Measurements from ENCODE around the gene RALB. TPM values are rescaled to one million over a fixed set of nuclear protein-coding genes. Genes with fewer than 3 reads are reported as not detected.

RALB gene
- total RNA-seq, 1 donor from 2014 or later = 25.9 TPM

GRCh38 chr2:120324933-120325332 is 72.3 kb downstream of the RALB start:
- H3K27me3 Mint-ChIP-seq (ENCODE audit: low read depth) = peaks cover 27% of the 10 kb centered on the region
- no peak overlapping the region for H3K27ac Mint-ChIP-seq
- H3K9me3 Mint-ChIP-seq = no peaks in the 10 kb centered on the region

GRCh38 chr2:120326066-120326465 is 73.4 kb downstream of the RALB start:
- Mint-ChIP-seq H3K27me3 (ENCODE audit: low read depth) (peaks cover 35% of the 10 kb centered on the region), H3K27ac (no peak overlapping the region), H3K9me3 (no peaks in the 10 kb centered on the region), H3K36me3 (no peaks in the 10 kb centered on the region), H3K4me1 (no peaks in the 10 kb centered on the region), H3K4me3 (no peak overlapping the region)
- DNase-seq (ENCODE audit: low spot score in 2 of 2, unreplicated experiment in 2 of 2) = no peak
- no peak for TF ChIP-seq CTCF (IDR thresholded peaks at IDR 0.05; ENCODE audit: unreplicated experiment)

More at GRCh38 chr2:120324933-120325332, 72.3 kb downstream of the RALB start:
- no peak for TF ChIP-seq CTCF (IDR thresholded peaks at IDR 0.05; ENCODE audit: unreplicated experiment)
- Mint-ChIP-seq H3K4me1 (peaks cover 3% of the 10 kb centered on the region), H3K4me3 (no peak overlapping the region), H3K36me3 (no peaks in the 10 kb centered on the region)
- DNase-seq (ENCODE audit: low spot score in 2 of 2, unreplicated experiment in 2 of 2) = no peak

GRCh38 chr2:120330946-120331822 is 78.5 kb downstream of the RALB start:
- TF ChIP-seq CTCF (IDR thresholded peaks at IDR 0.05; ENCODE audit: unreplicated experiment) = no peak
- DNase-seq (ENCODE audit: low spot score in 2 of 2, unreplicated experiment in 2 of 2) = no peak
- peaks cover 4% of the 10 kb centered on the region for H3K9me3 Mint-ChIP-seq
- no peak overlapping the region for H3K4me3 Mint-ChIP-seq
- no peaks in the 10 kb centered on the region for H3K4me1 Mint-ChIP-seq
- no peaks in the 10 kb centered on the region for H3K36me3 Mint-ChIP-seq
- H3K27ac Mint-ChIP-seq = no peak overlapping the region
- H3K27me3 Mint-ChIP-seq (ENCODE audit: low read depth) = peaks cover 47% of the 10 kb centered on the region

GRCh38 chr2:120331903-120332302 is 79.3 kb downstream of the RALB start:
- H3K27me3 Mint-ChIP-seq (ENCODE audit: low read depth) = peaks cover 51% of the 10 kb centered on the region
- no peak for TF ChIP-seq CTCF (IDR thresholded peaks at IDR 0.05; ENCODE audit: unreplicated experiment)
- no peak overlapping the region for H3K27ac Mint-ChIP-seq

GRCh38 chr2:120332384-120332783 is 79.7 kb downstream of the RALB start:
- TF ChIP-seq CTCF (IDR thresholded peaks at IDR 0.05; ENCODE audit: unreplicated experiment) = no peak
- Mint-ChIP-seq H3K27ac (no peak overlapping the region), H3K36me3 (no peaks in the 10 kb centered on the region), H3K27me3 (ENCODE audit: low read depth) (peaks cover 51% of the 10 kb centered on the region), H3K4me1 (no peaks in the 10 kb centered on the region), H3K9me3 (peaks cover 4% of the 10 kb centered on the region), H3K4me3 (no peak overlapping the region)
- no peak for DNase-seq (ENCODE audit: low spot score in 2 of 2, unreplicated experiment in 2 of 2)

More at GRCh38 chr2:120331903-120332302, 79.3 kb downstream of the RALB start:
- H3K4me1 Mint-ChIP-seq = no peaks in the 10 kb centered on the region
- no peak overlapping the region for H3K4me3 Mint-ChIP-seq
- no peaks in the 10 kb centered on the region for H3K36me3 Mint-ChIP-seq
- no peak for DNase-seq (ENCODE audit: low spot score in 2 of 2, unreplicated experiment in 2 of 2)
- H3K9me3 Mint-ChIP-seq = peaks cover 4% of the 10 kb centered on the region
